GM06990 (cell line): ENCODE measurements around the gene ZNF182.
"Not testable (repeated sequence)": the region's sequence is repeated elsewhere in the genome, so short reads cannot be mapped to it uniquely, and the experiment has no call there.

Experiments used
- DNase-seq: peaks from one replicate; pipeline ENCODE4 v3.0.0-alpha.2; 2011; ENCODE audit not compliant: insufficient read length; ENCODE audit errors: extremely low read depth
- H3K27me3 ChIP-seq: replicated peaks from 2 replicates; pipeline ENCODE4 v1.6.0; 2011; ENCODE audit warnings: low read length; ENCODE audit not compliant: control insufficient read depth, insufficient read depth
- H3K36me3 ChIP-seq: 2 replicates; pipeline ENCODE4 v1.5.1; 2011; ENCODE audit warnings: low read length; ENCODE audit not compliant: control insufficient read depth, insufficient read depth
- H3K4me3 ChIP-seq: replicated peaks from 2 replicates; pipeline ENCODE4 v1.5.1; 2011; ENCODE audit warnings: low read depth, mild to moderate bottlenecking, control low read depth, low read length
- CTCF ChIP-seq: IDR thresholded peaks from 2 replicates; pipeline ENCODE4 v1.5.1; 2011; ENCODE audit warnings: low read length, control low read depth, mild to moderate bottlenecking, inconsistent platforms; ENCODE audit not compliant: insufficient read depth, poor library complexity, severe bottlenecking

The ZNF182 gene

GRCh38 chrX:47976254-47977151 is 27.3 kb downstream of the ZNF182 start:
- no peak for DNase-seq
- Histone ChIP-seq H3K36me3 (no peaks in the 10 kb centered on the region; the same call in none of the 2 replicates), H3K27me3 (no peaks in the 10 kb centered on the region), H3K4me3 (no peak overlapping the region)
- TF ChIP-seq CTCF: no peak

- TF ChIP-seq CTCF: no peak
- Histone ChIP-seq H3K36me3 (no peaks in the 10 kb centered on the region; the same call in 1 of the 2 replicates), H3K4me3 (no peak overlapping the region), H3K27me3 (no peaks in the 10 kb centered on the region)
- no peak for DNase-seq
These were observed 30.6 kb downstream of the ZNF182 start for GRCh38 chrX:47973235-47973634.

GRCh38 chrX:47965526-47965925 is 38.3 kb downstream of the ZNF182 start:
- DNase-seq, H3K27me3 ChIP-seq, H3K36me3 ChIP-seq, H3K4me3 ChIP-seq: not testable (repeated sequence)

- not testable (repeated sequence) for H3K36me3 ChIP-seq, H3K4me3 ChIP-seq, H3K27me3 ChIP-seq, DNase-seq
These were observed 42.0 kb downstream of the ZNF182 start for GRCh38 chrX:47961830-47962229.

- H3K36me3 ChIP-seq: no peaks in the 10 kb centered on the region
- H3K27me3 ChIP-seq: no peaks in the 10 kb centered on the region
- DNase-seq: no peak
- H3K4me3 ChIP-seq: no peak overlapping the region
- TF ChIP-seq CTCF: no peak
These were observed 43.4 kb downstream of the ZNF182 start for GRCh38 chrX:47960406-47960805.

- no peaks in the 10 kb centered on the region for H3K27me3 ChIP-seq
- TF ChIP-seq CTCF: peak; percentile 38
- H3K4me3 ChIP-seq: no peak overlapping the region
- no peak for DNase-seq
- no peaks in the 10 kb centered on the region for H3K36me3 ChIP-seq
These were observed 44.9 kb downstream of the ZNF182 start for GRCh38 chrX:47958761-47959342.

- not testable (repeated sequence) for H3K4me3 ChIP-seq, DNase-seq, H3K27me3 ChIP-seq, H3K36me3 ChIP-seq
These were observed 45.6 kb downstream of the ZNF182 start for GRCh38 chrX:47958206-47958605.
